Measurements from ENCODE around the gene PAFAH1B1.

DNA sequence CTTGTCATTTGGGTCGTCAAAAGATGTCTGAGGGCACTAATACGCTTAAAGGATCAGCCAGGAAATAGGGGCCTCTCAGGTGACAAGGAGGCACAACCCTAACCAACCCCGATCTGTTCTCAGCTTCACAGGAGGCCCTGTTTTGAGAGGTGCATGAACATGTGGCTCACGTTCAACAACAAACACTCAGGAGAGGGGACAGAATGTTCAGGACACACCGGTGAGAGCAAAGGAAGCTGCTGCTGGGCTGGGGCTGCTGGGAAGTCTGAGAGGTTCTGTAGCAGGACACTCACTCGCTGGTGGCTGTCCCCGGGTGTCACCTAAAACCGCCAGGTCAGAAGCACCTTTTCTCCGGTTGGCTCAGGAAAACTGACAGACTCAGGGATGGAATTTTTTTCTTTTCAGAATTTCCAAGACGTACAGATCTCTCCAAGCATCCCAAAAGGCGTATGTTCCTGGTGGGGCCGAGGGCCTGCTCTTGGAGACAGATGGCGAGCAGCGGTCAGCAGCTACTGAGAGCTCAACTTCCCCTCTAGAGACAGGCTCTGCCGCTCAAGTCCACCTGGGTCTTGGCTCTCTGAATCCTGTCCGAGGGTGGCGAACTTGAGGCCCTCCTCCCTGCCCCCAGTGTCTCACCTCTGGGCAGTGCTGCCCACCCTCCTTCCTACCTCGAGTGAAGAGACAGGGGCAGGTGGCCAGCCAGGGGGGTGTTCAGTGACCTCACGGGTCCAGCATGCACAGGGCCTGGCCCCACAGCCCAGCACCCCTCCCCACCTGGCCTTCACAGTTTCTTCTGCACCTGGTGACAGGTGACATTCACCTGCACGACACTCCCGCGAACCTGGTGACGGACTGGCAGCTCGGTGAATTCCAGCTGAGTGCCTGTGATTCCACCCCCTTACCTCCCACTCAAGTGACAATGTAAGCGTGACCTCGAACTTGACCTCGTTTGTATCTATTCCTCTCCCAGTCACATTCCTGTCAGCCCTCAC, 95.2 kb downstream of the PAFAH1B1 start:
- TF ChIP-seq, protein P1, sequence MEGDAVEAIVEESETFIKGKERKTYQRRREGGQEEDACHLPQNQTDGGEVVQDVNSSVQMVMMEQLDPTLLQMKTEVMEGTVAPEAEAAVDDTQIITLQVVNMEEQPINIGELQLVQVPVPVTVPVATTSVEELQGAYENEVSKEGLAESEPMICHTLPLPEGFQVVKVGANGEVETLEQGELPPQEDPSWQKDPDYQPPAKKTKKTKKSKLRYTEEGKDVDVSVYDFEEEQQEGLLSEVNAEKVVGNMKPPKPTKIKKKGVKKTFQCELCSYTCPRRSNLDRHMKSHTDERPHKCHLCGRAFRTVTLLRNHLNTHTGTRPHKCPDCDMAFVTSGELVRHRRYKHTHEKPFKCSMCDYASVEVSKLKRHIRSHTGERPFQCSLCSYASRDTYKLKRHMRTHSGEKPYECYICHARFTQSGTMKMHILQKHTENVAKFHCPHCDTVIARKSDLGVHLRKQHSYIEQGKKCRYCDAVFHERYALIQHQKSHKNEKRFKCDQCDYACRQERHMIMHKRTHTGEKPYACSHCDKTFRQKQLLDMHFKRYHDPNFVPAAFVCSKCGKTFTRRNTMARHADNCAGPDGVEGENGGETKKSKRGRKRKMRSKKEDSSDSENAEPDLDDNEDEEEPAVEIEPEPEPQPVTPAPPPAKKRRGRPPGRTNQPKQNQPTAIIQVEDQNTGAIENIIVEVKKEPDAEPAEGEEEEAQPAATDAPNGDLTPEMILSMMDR (IDR thresholded peaks at IDR 0.05; ENCODE audit: extremely low read depth in 1 of 2, insufficient read depth in 1 of 2, low read depth in 1 of 2, low read length in 2 of 2) = no peak
- no peak for TF ChIP-seq MYC (IDR thresholded peaks at IDR 0.05; ENCODE audit: low read depth, low read length)
- TF ChIP-seq EZH2 (IDR thresholded peaks at IDR 0.05; ENCODE audit: borderline replicate concordance, low read depth, low read length, severe bottlenecking) = no peak
- TF ChIP-seq POLR2A (IDR thresholded peaks at IDR 0.05; ENCODE audit: low read depth, low read length) = peak; percentile 35
- TF ChIP-seq FOS (IDR thresholded peaks at IDR 0.05; ENCODE audit: borderline replicate concordance, insufficient read depth, low read length) = no peak
- TF ChIP-seq, protein P2, sequence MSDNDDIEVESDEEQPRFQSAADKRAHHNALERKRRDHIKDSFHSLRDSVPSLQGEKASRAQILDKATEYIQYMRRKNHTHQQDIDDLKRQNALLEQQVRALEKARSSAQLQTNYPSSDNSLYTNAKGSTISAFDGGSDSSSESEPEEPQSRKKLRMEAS (IDR thresholded peaks at IDR 0.05; ENCODE audit: insufficient read depth, insufficient read length) = no peak
- peak; percentile 44 for TF ChIP-seq POLR2AphosphoS5 (IDR thresholded peaks at IDR 0.05; ENCODE audit: insufficient read depth, low read depth, low read length)
- TF ChIP-seq GATA2 (IDR thresholded peaks at IDR 0.05; ENCODE audit: insufficient read depth, insufficient read length, low read depth, low read length) = no peak
- TF ChIP-seq JUN (IDR thresholded peaks at IDR 0.05; ENCODE audit: borderline replicate concordance, insufficient read depth, insufficient read length, low read depth) = no peak
